Activated CD4-positive, alpha-beta T cell treated with anti-CD3 and anti-CD28 coated beads, Interleukin-2, Interleukin-6, amounts not matched to agents 100 ng/mL and 50 ng/mL, durations not matched to agents 16 hours and 8 hours (primary cell): Measurements from ENCODE around the gene PGBD5.
"Not testable (repeated sequence)": the region's sequence is repeated elsewhere in the genome, so short reads cannot be mapped to it uniquely, and the experiment has no call there.

ENCODE experiments used
- DNase-seq: peaks from one replicate; pipeline ENCODE4 v3.0.0-alpha.2; 2020

Gene PGBD5

DNA sequence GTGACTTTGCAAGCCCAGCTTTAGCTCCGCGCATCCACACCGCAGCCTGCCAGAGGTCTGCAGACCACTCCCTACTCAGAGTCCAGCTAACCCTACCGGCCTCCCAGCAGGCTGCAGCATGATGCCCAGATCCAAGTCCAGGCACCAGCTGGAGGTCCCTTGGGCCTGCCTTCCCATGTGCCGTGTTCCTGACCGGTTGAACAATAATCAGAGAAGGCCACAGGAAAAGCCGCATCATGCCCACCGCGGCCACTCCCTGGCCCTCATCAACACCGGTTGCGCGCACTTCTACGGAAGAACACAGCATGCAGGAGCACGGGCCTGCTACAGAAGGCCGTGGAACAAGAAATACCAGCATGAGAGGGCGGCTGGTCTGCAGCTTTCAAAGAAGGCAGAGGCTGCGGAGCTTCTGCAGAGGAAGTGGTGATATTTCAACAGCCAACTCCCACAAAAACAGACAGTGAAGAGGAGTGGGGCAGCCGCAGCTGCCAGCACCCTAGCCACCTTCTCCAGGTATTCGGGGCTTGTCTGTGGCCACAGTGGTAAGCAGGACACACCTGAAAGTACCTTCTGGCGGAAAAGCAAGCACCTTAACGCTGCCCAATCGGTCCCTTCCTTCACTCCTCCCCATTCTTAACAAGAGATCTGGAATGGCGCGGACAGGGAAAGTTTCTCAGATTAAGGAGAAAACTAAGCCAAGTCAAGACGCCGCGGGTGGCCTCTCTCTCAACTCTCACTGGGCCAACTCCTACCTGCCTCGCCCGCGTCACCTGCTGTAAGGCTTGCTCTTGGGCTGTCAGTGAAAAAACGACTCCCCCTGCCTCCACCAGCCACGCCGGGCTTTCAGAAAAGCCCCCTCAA is 1.5 kb downstream of the PGBD5 start:
- DNase-seq = no peak

DNA sequence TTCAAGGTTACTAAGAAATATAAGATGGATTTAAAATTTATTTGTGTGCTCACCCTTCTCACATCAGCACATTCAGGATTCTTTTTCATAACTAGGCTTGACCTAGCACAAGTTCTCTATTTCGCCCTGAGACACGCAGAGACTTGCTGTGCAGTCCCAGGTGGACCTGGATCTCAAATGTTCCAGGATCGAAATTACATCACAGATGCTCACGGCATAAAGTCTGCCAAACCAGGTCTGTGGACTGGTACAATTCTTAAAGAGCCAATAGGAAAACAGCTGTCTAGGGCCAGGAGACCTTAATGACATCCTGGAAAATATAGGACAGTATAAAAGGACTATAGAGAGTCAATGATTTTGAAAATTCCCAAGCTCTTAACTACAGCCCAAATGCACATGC is 2.2 kb downstream of the PGBD5 start:
- DNase-seq = no peak

DNA sequence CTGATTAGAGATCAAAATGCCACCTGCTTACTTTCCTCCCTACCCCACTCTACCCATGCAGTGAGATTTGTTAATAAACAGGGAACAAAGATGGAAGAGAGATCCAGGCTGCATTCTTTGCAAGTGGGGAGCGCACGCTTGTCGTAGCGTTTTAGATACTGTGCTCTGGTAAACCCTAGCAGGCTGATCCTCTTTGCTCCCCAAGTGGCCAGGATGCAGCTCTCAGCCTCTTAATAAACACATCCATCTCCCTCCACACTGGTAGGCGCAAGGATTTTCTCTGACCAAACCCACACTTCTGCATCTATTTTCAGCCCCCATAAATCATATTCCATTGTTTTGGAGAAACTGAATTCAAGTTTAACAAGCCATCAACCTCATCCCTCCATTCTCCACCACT is 2.9 kb downstream of the PGBD5 start:
- no peak for DNase-seq

GRCh38 chr1:230422221-230422981 is 3.7 kb downstream of the PGBD5 start:
- no peak for DNase-seq

GRCh38 chr1:230421481-230421880 is 4.7 kb downstream of the PGBD5 start:
- DNase-seq = peak; percentile 37

- DNase-seq = not testable (repeated sequence)
Measured at GRCh38 chr1:230420372-230420771, 5.8 kb downstream of the PGBD5 start.

- no peak for DNase-seq
Measured at GRCh38 chr1:230416430-230416829, 9.7 kb downstream of the PGBD5 start.

GRCh38 chr1:230415405-230416132 is 10.6 kb downstream of the PGBD5 start:
- no peak for DNase-seq

DNA sequence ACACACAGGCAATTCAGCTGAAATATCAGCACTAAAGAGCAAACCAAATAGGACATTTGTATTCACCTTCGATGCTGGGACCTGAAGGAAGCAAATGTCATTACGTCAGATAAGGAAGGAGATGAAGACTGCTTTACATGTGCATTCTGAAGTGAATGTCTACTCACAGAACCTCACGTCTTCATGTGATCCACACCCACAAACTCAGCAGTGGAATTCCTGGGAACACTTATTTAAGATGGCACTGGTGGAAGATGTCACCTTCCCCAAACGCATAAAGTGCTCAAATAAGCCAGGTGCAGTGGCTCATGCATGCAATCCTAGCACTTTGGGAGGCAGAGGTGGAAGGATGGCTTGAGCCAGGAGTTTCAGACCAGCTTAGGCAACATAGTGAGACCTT is 11.4 kb downstream of the PGBD5 start:
- DNase-seq = no peak

DNA sequence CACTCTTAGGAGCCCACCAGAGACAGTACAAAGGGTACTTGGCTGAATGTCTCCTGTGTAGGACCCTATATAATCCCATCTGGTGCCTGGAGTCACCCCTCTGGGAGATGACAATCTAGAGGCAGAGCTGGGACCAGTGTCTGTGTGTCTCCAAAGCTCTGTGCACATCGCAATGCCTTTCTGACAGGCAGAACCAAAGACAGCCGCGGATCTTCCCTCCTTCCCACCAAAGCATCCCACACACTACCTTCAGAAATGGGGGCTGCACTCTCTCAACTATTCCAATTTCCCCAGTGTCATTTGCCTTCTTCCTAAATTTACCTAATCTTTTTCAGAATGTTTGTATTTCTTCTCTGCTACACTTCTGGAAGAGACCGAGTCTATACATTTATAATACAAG is 12.0 kb downstream of the PGBD5 start:
- DNase-seq = no peak

DNA sequence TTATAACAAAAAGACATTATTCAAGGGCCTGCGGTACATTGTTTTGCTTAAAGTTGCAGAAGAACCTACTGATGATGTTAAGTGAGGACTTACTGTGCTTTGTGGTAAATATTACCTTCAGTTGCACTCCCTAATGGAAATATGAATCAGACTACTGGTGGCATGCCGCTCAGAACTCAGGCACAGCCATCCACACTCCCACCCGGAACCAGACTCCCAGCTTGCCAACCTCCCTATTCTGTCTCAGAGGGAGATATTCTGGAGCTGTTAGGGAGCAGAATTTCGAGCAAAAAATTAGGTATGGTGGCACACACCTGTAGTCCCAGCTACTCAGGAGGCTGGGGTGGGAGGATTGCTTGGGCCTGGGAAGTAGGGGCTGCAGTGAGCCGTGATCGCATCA is 13.1 kb downstream of the PGBD5 start:
- no peak for DNase-seq

- no peak for DNase-seq
Measured at GRCh38 chr1:230408971-230409370, 17.2 kb downstream of the PGBD5 start.

- DNase-seq = no peak
Measured at GRCh38 chr1:230407351-230407750, 18.8 kb downstream of the PGBD5 start.

GRCh38 chr1:230406727-230407126 is 19.4 kb downstream of the PGBD5 start:
- not testable (repeated sequence) for DNase-seq

DNA sequence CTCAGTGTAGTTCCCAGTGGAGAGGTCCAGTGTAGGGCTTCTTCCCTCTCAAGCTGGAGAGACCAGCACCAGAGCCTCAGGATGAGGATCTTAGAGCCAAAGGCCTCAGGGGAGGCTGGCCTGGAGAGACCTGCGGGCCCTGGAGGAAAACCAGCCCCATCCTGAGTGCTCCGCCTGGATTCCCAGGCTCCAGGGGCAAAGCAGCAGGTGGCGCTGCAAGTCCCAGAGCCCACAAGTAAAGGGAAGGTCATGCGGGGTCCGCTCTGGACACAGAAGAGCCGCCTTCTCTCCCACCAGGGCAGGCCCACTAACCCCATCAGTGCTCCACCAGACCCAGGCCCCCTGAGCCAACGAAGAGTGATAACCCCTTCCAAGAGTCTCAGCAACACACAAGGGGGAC is 22.7 kb downstream of the PGBD5 start:
- no peak for DNase-seq

DNA sequence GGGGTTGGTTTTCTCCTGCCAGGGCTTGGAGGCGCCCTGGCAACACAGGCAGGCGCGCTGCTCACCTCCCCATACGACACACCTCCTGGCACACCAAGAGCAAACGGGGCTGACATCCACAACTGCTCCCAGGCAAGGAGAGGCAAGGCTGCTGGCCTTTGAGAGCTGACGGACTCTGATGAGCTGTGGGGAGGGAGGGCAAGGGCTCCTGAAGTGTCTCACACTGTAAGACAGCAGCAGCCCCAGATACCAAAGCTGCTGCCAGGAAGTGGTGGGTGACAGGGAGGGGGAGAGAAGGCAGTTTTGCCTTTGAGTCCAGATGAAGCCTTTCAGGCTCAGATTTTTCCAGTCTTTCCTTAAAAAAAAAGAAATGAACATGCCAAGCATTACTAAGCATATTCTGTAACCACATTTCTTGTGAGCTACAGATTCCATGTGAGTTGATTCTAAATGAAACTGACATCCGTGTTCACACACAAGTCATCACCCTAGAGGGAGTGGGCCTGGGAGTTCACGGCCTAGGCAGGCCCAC is 24.3 kb downstream of the PGBD5 start:
- no peak for DNase-seq

DNA sequence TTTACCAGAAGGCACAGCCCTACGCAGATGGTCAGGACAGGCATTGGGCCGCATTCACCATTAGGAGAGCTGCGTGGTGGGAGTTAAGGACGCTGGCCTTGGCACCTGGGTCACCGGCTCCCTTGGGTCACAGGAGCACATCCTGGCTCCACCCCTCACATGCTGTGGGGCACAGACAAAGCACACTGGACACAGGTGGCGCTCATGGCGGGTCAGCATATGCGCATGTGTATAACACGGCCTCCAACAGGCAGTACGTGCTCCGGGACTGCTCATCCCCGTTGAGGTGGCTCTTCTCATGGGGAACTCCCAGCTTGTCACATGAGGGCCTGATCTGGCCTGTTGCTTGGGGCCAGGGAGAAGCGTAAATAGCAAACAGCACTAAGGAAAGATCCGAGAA is 25.0 kb downstream of the PGBD5 start:
- no peak for DNase-seq

GRCh38 chr1:230400007-230400344 is 26.2 kb downstream of the PGBD5 start:
- no peak for DNase-seq

- no peak for DNase-seq
Measured at GRCh38 chr1:230399321-230400006, 26.7 kb downstream of the PGBD5 start.

GRCh38 chr1:230398856-230399255 is 27.3 kb downstream of the PGBD5 start:
- DNase-seq = no peak

- no peak for DNase-seq
Measured at GRCh38 chr1:230396966-230397365, 29.2 kb downstream of the PGBD5 start.

GRCh38 chr1:230395932-230396331 is 30.2 kb downstream of the PGBD5 start:
- DNase-seq = no peak

DNA sequence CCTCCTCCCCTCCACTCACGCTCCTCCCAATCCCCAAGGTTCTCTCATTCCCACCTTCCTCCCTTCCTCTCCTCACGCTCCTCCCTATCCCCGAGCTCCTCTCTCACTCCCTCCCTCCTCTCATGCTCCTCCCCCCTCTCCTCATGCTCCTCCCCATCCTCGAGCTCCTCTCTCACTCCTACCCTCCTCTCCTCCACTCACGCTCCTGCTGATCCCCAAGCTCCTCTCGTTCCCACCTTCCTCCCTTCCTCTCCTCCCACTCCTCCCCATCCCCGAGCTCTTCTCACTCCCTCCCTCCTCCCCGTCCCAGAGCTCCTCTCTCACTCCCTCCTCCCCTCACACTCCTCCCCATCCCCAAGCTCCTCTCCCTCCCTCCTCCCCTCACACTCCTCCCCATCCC is 31.4 kb downstream of the PGBD5 start:
- no peak for DNase-seq
